ENCODE data around the gene CDH23.

CDH23 gene

DNA sequence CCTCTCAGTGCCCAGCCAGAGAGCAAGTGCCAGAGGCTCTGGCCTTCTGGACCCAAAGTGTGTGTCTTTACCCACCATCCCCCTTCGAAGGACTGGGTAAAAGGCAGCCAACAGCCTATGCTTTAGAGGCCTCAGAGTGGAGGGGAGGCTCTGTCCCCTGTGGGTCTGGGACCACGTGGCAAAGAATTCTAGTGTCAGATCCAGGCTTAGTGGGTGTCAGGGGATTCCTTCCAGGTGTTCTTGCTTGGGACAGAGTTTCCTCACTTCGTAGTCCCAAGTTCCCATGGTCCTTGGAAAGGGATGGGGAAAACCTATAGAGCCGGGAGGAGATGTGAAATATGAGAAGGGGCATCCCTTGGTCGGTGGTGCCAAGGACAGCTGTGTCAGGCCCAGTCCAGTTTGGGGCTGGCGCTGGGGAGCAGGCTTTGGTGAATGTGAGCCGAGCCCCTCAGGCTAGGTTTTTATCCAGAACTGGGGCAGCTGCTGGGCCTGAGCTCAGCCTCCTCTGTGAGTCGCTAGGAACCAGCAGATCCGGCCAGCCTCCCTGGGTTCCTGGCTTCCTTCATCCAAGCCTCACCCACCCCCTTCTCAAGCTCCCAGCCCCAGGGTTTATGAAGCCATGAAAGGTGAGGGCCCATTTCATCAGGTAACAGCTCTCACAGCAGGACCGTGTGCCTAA lies 251.7 kb downstream of the CDH23 start:
- DNase-seq (ENCODE audit: low read depth in 1 of 2, low spot score in 1 of 2) = no peak

DNA sequence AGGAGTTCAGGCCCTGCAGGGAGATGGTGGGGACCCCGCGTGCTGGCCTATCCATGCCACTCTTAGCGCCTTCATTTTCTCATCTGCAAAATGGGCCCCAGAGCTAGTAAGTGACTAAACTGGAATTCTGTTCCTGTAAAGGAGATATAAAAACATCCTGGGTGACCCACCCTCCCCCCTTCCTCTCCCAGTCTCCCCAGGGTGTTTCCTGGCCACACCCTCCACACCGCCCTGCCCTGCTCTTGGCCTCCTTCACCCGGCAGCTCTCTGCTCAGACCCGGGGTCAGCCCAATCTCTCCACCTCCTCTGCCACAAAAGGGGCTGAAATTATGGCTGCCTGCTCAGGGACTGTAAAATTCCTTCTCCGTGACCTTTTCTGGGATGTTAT lies 252.2 kb downstream of the CDH23 start:
- DNase-seq (ENCODE audit: low read depth in 1 of 2, low spot score in 1 of 2) = no peak

DNA sequence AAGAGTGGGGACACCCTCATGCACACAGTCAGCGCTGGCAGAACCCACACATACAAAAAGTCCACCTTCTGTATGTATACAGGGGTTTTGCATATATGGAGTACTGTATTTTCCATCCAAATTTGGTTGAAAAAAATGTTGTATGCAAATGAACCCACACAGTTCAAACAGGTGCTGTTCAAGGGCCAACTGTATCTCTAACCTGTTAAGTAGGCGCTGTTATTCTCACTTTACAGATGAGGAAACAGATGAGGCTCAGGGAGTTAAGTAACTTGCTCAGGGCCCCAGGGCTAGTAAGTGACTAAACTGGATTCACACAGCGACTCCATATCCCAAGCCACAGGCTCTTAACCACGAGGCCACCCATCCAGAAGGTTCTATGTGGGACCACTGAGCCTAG lies 252.9 kb downstream of the CDH23 start:
- no peak for DNase-seq (ENCODE audit: low read depth in 1 of 2, low spot score in 1 of 2)

DNA sequence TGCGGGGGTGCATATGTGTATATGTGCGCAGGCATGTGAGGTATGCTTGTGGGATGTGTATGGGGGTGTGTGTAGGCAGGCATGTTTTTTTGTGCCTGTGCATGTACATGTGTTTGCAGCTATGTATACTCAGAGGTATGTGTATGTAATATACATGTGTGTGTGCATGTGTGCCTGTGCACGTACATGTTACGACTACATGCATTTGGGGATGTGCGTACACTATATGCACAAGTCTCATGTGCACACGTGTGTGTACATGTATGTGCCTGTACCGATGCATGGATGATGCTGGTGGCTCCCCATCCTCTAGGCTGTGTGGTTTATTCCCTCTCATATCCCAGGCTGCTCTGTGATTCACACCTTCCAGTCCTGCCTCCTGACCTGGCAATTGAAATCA lies 253.7 kb downstream of the CDH23 start:
- no peak for DNase-seq (ENCODE audit: low read depth in 1 of 2, low spot score in 1 of 2)

DNA sequence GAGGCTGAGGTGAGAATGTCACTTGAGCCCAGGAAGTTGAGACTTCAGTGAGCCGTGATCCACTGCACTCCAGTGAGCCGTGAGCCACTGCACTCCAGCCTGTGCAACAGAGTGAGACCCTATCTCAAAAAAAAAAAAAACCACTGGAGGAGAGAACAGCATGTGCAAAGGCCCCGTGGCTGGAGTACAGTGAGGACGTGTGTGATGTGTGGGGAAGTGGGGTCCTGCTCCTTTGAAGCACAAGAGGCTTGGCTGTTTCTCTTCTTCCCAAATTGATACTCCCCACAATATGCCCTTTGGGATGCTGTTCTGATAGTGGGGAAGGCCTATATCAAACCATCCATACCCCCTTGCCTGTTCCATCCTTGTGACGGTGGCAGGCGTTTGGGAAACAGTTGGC lies 254.7 kb downstream of the CDH23 start:
- DNase-seq (ENCODE audit: low read depth in 1 of 2, low spot score in 1 of 2) = no peak

DNA sequence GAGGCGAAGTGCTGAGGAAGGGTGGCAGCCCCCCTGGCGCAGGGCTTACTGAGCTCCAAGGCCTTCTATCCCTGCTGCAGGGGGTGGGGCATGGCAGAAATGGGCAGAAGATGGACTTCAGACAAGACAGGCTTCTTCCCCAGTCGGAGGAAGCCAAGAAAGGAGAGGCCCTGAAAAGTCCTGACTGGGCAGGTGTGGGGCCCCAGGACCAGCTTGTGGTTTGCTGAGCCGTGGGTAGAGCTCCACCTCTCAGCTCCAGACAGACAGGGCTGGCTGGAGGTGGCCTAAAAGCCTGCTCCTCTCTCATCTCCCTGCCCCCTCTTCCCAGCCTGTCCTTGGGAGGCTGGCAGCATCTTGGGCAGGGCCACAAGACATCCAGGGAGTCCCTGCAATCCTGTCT lies 255.2 kb downstream of the CDH23 start:
- DNase-seq (ENCODE audit: low read depth in 1 of 2, low spot score in 1 of 2) = no peak

DNA sequence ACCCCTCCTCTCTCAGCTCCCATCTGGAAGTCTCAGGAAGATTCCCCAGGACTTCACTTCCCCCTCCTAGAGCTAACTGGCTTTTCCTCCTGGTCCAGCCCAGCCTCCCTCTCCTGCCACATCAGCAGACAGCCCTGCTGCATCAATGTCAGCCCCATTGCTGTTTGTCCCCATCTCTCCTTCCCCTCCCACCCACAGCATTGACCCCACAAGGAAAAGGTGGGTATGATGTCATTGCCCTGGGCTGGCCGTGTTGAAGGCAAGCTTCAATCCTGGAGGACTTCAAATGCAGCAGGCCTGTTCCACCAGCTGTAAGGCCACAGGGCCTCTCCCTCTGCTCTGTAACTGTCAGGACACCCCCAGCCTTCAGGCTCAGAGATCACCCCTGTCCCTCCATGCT lies 256.3 kb downstream of the CDH23 start:
- no peak for DNase-seq (ENCODE audit: low read depth in 1 of 2, low spot score in 1 of 2)

DNA sequence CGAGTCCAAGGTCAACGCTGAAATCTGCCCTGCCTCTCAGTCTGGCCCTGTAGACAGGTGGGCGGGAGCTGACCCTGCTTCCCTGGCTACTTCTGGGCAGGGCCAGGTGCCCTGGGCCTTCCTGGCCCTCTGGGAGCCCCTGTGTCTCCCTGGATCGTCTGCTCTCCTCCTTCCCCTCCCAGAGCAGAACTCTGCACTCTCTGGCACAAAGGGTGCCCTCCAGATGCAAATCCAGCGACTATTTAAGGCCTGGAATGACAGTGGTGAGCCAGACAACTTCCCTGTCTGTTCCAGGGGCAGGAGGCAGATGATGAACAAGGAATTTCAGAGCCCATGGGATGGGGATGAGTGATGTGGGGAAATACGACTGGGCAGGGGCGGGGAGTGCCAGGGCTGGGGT lies 259.5 kb downstream of the CDH23 start:
- DNase-seq (ENCODE audit: low read depth in 1 of 2, low spot score in 1 of 2) = no peak

DNA sequence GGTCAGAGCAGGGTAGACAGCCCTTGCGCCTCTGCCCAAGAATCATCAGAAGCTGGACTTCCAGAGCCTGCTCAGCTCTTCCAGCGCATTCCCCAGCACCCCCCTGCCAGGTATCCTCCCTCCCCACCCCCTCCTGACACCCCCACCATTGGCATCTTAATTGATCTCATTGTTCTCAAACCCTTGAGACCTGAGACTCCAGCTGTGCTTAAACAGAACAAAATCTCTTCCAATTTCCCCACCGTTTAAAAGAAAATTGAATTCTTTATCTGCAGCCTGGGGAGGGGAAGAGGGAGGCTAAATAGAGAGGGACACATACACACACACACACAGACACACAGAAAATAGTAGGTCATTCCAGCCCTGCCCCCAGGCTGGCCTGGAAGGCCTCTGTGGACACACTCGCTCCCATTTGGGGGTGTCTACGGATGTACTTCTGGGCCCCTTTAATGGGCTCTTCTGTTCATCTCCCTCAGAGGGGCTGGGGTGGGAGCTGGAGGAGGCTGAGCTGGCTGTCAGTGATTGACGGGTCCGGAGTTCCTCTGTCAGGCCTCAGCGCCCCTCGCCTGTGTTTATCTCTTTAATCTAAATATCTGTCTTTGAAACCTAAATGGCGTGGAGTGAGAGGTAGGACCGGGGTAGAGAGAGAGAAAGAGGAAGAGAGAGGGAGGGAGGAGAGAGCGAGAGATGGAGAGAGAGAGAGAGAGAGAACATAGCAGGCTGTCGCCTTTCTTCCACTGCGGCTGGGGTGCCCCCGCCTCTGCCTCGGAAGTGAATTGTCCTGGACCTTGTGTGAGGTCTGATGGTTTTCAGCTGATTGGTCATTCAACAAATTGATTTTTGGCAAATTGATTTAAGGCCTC lies 261.1 kb downstream of the CDH23 start:
- no peak for DNase-seq (ENCODE audit: low read depth in 1 of 2, low spot score in 1 of 2)

DNA sequence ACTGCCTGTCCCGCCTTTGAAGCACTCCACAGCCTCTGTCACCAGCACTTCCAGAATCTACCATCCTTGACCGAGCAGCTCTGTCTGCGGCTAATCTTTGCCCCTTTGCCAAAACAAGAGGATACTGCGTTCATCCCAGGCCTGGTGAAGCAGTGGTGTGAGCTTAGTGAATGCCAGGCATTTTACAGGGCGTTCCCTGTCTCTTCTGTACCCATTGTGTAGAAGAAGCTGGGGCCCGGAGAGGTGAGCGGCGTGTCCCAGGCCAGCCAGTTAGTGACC lies 261.7 kb downstream of the CDH23 start:
- DNase-seq (ENCODE audit: low read depth in 1 of 2, low spot score in 1 of 2) = no peak

DNA sequence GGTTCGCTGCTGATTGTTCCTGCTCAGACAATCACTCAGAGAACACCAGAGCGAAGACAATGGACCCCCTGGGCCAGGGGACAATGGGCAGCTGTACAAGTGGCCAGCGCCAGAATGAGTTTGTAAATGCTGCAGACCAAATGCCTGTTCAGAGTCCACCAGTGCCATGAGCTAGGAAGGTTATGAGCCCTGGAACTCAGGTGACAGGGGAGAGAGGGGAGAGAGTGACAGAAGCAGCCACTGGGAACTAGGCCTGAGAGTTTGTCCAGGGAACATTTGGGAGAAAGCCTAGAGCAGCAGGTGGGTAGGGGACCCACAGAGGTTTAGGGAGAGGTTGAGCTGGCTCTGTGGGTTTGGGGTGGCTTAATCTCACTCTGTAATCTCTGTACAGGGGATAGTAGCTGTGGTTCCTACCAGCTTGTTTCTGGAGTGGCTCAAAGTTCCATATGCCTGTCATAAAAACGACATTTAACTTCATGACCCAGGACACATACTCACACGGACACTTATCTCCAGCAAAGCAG lies 262.5 kb downstream of the CDH23 start:
- no peak for DNase-seq (ENCODE audit: low read depth in 1 of 2, low spot score in 1 of 2)

DNA sequence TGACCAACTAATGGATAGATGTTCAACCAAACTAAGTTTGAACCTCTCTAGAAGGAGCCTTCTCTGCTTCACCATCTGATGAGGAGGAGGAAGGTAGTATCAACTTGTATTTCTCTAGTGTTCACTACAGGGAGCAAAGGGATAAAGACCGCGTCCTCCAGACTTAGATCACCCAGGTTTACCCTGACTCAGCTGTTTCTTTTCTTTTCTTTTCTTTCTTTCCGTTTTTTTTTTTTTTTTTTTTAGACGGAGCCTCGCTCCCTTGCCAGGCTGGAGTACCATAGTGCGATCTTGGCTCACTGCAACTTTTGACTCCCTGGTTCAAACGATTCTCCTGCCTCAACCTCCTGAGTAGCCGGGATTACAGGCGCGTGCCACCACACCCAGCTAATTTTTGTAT lies 263.0 kb downstream of the CDH23 start:
- no peak for DNase-seq (ENCODE audit: low read depth in 1 of 2, low spot score in 1 of 2)

DNA sequence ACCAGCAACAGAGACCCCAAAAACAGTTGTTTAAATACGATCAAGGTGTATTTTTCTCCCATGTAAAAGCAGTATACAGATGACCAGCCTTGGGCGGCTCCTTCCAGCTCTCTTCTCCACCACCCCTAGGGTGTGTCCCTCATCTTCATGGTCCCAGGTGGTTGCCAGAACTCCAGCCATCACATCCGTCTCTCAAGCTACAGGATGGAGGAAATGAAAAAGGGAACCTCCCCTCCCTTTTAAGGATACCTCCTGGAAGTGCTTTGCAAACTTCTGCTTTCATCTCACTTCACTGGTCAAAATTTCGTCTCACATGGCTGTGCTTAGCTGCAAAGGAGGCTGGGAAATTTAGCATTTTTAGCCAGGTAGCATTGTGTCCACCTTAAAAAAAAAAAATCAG lies 263.6 kb downstream of the CDH23 start:
- DNase-seq (ENCODE audit: low read depth in 1 of 2, low spot score in 1 of 2) = no peak

DNA sequence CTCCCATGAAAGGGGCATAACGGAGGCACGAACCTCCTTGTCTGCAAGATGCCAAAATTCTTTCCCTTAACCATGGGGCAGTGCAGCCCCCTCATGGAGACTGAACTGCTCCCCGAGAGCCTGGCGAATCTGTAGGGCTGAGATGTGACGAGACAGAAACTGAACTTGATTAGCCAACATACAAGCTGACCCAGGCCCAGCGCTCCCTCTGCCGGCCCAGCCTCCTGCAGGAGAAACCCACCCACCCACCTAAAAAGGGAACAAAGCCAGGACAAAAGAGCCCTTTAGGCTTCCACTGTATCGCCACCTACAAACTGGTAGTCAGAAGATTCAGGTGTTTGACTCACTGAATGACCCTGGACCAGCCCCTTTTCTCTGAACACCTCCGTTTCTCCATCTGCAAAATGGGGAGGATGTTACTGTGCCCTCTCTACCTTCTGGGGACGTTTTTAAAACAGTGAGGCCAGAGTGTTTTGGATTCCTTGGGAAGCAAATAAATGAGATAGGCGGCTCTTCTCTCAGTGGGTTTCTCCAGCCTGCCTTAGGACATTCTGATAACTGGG lies 264.4 kb downstream of the CDH23 start:
- DNase-seq (ENCODE audit: low read depth in 1 of 2, low spot score in 1 of 2) = no peak

DNA sequence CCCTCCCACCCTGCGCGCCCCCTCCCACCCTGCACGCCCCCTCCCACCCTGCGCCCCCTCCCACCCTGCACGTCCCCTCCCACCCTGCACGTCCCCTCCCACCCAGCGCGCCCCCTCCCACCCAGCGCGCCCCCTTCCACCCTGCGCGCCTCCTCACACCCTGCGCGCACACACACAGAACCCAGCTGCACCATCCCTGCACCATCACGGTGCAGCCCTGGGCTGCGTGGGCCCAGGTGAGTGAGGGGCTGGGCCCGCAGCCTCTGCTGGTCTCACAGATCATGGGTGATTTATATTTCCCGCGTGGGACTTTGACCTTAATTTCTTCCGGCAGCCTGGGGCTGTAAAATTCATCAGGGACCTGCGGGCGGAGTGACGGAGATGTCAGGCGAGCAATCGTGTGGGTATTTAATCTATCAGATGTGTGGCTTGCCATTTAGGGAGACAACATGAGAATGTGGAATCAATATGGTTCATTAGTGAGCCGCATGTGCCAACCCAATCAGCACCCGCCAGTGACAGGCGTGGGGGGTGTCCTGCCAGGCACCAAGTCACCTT lies 265.1 kb downstream of the CDH23 start:
- DNase-seq (ENCODE audit: low read depth in 1 of 2, low spot score in 1 of 2) = no peak

DNA sequence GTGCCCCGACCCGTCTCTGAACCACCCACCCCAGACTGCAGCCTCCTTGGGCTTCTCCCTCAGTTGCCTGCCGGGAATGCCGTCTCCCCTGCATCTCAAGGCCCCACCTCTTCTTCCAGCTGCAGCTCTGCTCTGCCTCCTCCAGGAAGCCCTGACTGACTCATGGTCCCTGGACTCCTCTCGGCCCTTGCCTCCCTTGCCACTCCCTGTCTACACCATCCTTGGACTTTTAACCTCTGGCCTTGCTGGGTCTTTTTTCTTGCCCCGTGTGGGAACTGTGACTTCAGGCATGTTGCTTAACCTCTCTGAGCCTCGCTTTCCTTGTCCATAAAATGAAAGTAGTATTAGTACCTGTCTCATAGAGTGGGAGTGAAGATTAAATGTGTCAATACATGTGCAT lies 266.6 kb downstream of the CDH23 start:
- no peak for DNase-seq (ENCODE audit: low read depth in 1 of 2, low spot score in 1 of 2)

DNA sequence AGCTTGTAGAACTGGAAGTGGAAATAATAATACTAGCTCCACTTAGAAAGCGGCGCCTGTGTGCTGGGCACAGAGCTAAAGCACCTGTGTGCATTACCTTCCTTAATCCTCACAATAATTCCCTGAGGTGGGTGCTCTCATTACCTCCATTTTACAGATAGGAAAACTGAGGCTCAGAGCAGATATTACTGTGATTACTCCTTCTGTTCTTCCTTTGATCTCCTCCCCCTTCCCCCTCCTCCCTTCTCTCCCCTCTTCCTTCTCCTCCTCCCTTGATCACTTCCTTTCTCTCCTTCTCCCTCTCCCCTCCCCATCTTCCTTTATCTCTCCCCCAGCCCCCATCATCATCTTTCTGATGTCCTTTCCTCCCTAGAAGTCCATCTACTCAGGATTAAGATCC lies 267.9 kb downstream of the CDH23 start:
- no peak for DNase-seq (ENCODE audit: low read depth in 1 of 2, low spot score in 1 of 2)

DNA sequence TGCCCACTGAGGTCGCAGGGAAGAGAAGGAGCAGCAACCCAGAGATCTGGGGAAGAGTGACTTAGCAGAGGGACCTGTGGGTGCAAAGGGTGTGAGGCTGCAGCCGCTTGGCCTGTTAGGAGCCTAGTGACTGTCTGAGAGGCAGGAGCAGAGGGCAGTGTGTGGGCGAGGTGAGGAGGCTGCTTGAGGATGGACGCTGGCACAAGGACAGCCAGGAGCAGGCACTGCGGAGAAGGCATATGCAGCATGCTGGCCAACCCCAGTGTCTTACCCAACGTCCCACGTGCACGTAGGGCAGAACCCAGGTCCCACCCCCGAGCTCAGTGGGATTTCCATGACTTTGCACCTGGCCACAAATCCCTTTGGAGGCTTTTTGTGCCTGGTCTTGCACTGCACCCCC lies 268.7 kb downstream of the CDH23 start:
- no peak for DNase-seq (ENCODE audit: low read depth in 1 of 2, low spot score in 1 of 2)

DNA sequence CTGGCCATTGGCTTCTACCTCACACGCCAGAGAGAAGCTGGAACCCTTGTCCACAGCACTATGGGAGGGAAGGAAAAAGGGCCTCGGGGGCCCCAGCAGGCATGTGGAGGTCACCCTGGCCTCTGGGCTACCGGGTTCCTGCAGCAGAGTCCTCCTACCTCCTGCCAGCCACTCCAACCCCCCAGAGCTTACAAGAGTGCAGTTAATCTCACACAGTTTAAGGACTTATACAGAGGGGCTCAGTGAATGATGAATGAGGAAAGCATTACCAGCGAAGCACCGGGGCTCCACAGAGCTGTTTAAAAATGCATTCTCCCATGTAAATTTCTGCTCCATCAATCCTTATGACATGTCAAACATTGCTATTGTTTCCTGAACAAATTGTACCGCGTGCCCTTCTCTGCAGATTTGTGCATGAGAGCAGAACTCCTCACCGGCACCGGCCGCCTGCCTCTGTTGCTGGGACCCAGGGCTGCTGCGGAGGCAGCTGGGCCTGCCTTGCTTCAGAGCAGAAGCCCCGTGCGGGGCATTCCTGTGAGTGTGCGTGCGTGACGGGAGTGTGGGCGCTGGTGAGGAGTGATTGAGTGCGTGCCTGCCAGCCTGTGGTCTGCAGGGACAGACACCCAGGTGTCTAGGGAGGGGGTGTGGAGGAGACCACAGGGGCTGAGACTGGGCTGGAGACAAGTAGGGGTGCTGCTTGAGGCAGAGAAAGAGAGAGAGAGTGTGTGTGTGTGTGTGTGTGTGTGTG lies 270.1 kb downstream of the CDH23 start:
- no peak for DNase-seq (ENCODE audit: low read depth in 1 of 2, low spot score in 1 of 2)

DNA sequence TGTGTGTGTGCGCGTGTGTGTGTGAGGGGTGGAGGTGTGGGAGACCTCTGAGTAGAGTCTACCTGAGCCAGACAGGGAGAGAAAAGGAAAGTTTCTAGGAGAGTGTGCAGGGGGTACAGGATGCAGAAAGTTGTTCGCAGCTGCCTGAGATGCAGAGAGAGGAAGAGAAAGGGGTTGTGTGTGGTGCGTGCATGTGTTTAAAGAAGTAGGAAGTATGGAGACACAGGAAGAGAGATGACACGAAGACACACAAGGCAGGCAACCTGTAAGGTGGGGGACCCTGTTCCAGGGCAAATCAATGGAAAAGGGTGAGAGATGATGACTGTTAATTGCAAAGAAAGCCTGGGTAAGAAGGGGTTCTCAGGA lies 270.6 kb downstream of the CDH23 start:
- DNase-seq (ENCODE audit: low read depth in 1 of 2, low spot score in 1 of 2) = no peak
